DOHH2 (cell line): ENCODE measurements around the gene MTSS2.

Source experiments
- H3F3A ChIP-seq: fragments of 200-600 bp; sonication (generic), shearing (Covaris generic); 2 replicates; pipeline ENCODE4 v1.6.0; 2016; ENCODE audit warnings: antibody characterized with exemption, mild to moderate bottlenecking; ENCODE audit not compliant: control insufficient read depth, insufficient read depth
- H3K27ac ChIP-seq: fragments of 200-600 bp; sonication (generic); 2 replicates; pipeline ENCODE4 v1.5.1; 2014; ENCODE audit warnings: low read depth, mild to moderate bottlenecking, low read length, moderate library complexity
- H3K27me3 ChIP-seq: fragments of 200-600 bp; sonication (generic); 2 replicates; pipeline ENCODE4 v1.6.1; 2014; ENCODE audit warnings: mild to moderate bottlenecking, low read length, mixed read lengths; ENCODE audit not compliant: control insufficient read depth
- H3K36me3 ChIP-seq: fragments of 200-600 bp; sonication (generic); 2 replicates; pipeline ENCODE4 v1.6.1; 2014; ENCODE audit warnings: mild to moderate bottlenecking, low read length, moderate library complexity, mixed read lengths; ENCODE audit not compliant: control insufficient read depth
- H3K4me1 ChIP-seq: fragments of 200-600 bp; sonication (generic); 2 replicates; pipeline ENCODE4 v1.6.1; 2014; ENCODE audit warnings: mild to moderate bottlenecking, low read length, mixed read lengths; ENCODE audit not compliant: control insufficient read depth
- H3K4me2 ChIP-seq: fragments of 200-600 bp; sonication (generic); 2 replicates; pipeline ENCODE4 v1.6.0; 2014; ENCODE audit warnings: mild to moderate bottlenecking, low read length, moderate library complexity
- H3K4me3 ChIP-seq: fragments of 200-600 bp; sonication (generic); 2 replicates; pipeline ENCODE4 v1.5.1; 2014; ENCODE audit warnings: mild to moderate bottlenecking, low read length, mixed read lengths
- H3K79me2 ChIP-seq: fragments of 200-600 bp; sonication (generic); 2 replicates; pipeline ENCODE4 v1.6.1; 2014; ENCODE audit warnings: mild to moderate bottlenecking, low read length, mixed read lengths; ENCODE audit not compliant: control insufficient read depth
- H3K9me2 ChIP-seq: fragments of 200-600 bp; sonication (generic); replicated peaks from 2 replicates; pipeline ENCODE4 v1.6.1; 2014; ENCODE audit warnings: mild to moderate bottlenecking, low read length, mixed read lengths; ENCODE audit not compliant: control insufficient read depth
- H3K9me3 ChIP-seq: fragments of 200-600 bp; sonication (generic); 2 replicates; pipeline ENCODE4 v1.6.1; 2014; ENCODE audit warnings: antibody characterized with exemption, low read length, mixed read lengths; ENCODE audit not compliant: control insufficient read depth, insufficient read depth
- H4K20me1 ChIP-seq: fragments of 200-600 bp; sonication (generic); 2 replicates; pipeline ENCODE4 v1.6.0; 2014; ENCODE audit warnings: low read depth, mild to moderate bottlenecking, antibody characterized with exemption, low read length, moderate library complexity; ENCODE audit not compliant: control insufficient read depth, insufficient read depth
- CTCF ChIP-seq: fragments of 200-600 bp; sonication (generic); IDR thresholded peaks from one replicate; pipeline ENCODE4 v1.5.1; 2014; ENCODE audit warnings: antibody characterized with exemption, mild to moderate bottlenecking, low read depth, low read length; ENCODE audit not compliant: poor library complexity, severe bottlenecking
- EZH2phosphoT487 ChIP-seq: fragments of 200-600 bp; sonication (generic); IDR thresholded peaks from 2 replicates; pipeline ENCODE4 v1.6.1; 2017; ENCODE audit warnings: borderline replicate concordance, mild to moderate bottlenecking, antibody characterized with exemption, low read length, moderate library complexity, mixed read lengths

The MTSS2 gene

GRCh38 chr16:70703041-70703834 is 17.4 kb upstream of the MTSS2 start:
- no peak overlapping the region for H3K4me3 ChIP-seq
- H3K79me2 ChIP-seq: no peaks in the 10 kb centered on the region
- no peak overlapping the region for H3K27ac ChIP-seq
- no peaks in the 10 kb centered on the region for H3K4me1 ChIP-seq
- H3K27me3 ChIP-seq: no peaks in the 10 kb centered on the region
- no peaks in the 10 kb centered on the region for H3F3A ChIP-seq
- no peaks in the 10 kb centered on the region for H4K20me1 ChIP-seq
- H3K9me3 ChIP-seq: no peaks in the 10 kb centered on the region
- TF ChIP-seq EZH2phosphoT487: no peak
- TF ChIP-seq CTCF: no peak
- no peak overlapping the region for H3K4me2 ChIP-seq
- no peaks in the 10 kb centered on the region for H3K36me3 ChIP-seq
- H3K9me2 ChIP-seq: no peaks in the 10 kb centered on the region

GRCh38 chr16:70702624-70703023 is 16.8 kb upstream of the MTSS2 start:
- Histone ChIP-seq H3K36me3 (no peaks in the 10 kb centered on the region), H3K9me2 (no peaks in the 10 kb centered on the region), H3F3A (no peaks in the 10 kb centered on the region), H3K4me2 (no peak overlapping the region), H3K4me1 (no peaks in the 10 kb centered on the region), H3K79me2 (no peaks in the 10 kb centered on the region), H4K20me1 (no peaks in the 10 kb centered on the region), H3K27ac (no peak overlapping the region), H3K27me3 (no peaks in the 10 kb centered on the region), H3K9me3 (no peaks in the 10 kb centered on the region), H3K4me3 (no peak overlapping the region)
- TF ChIP-seq CTCF (no peak), EZH2phosphoT487 (no peak)

GRCh38 chr16:70701998-70702397 is 16.1 kb upstream of the MTSS2 start:
- H3K4me2 ChIP-seq: no peak overlapping the region
- H3K4me1 ChIP-seq: no peaks in the 10 kb centered on the region
- H3K27me3 ChIP-seq: no peaks in the 10 kb centered on the region
- H3K36me3 ChIP-seq: no peaks in the 10 kb centered on the region
- no peak overlapping the region for H3K4me3 ChIP-seq
- H3K79me2 ChIP-seq: no peaks in the 10 kb centered on the region
- no peaks in the 10 kb centered on the region for H3K9me3 ChIP-seq
- H3F3A ChIP-seq: no peaks in the 10 kb centered on the region
- H3K27ac ChIP-seq: no peak overlapping the region
- H4K20me1 ChIP-seq: no peaks in the 10 kb centered on the region
- TF ChIP-seq EZH2phosphoT487: no peak
- TF ChIP-seq CTCF: no peak
- H3K9me2 ChIP-seq: no peaks in the 10 kb centered on the region
